Bronchial epithelial cell (primary cell): ENCODE data around the gene R3HDM2. TPM values are rescaled to one million over a fixed set of nuclear protein-coding genes. Genes with fewer than 3 reads are reported as not detected.

Experiments used
- DNase-seq: peaks from one replicate; pipeline ENCODE4 v3.0.0-alpha.2; 2010; ENCODE audit warnings: low read depth
- FAIRE-seq: peaks from 2 replicates; lab custom pipeline; 2011; peaks lifted over from hg19 to GRCh38; lab: Jason Lieb, UNC
- H3K27me3 ChIP-seq: 2 replicates; pipeline ENCODE4 v1.5.1; 2011; ENCODE audit warnings: low read length; ENCODE audit not compliant: control insufficient read depth, insufficient read depth
- H3K36me3 ChIP-seq: 2 replicates; pipeline ENCODE4 v1.5.1; 2011; ENCODE audit warnings: low read length; ENCODE audit not compliant: control insufficient read depth, insufficient read depth
- H3K4me3 ChIP-seq: 2 replicates; pipeline ENCODE4 v1.5.1; 2011; ENCODE audit warnings: mild to moderate bottlenecking, low read depth, low read length, control low read depth
- CTCF ChIP-seq: IDR thresholded peaks from 2 replicates; pipeline ENCODE4 v1.5.1; 2011; ENCODE audit warnings: mild to moderate bottlenecking, moderate library complexity, low read length, control low read depth, inconsistent platforms; ENCODE audit not compliant: insufficient read depth, severe bottlenecking
- total RNA-seq: library from RNA; depleted of rRNA; stranded (reverse); fragments of >200 nt; gene quantifications from 2 replicates; pipeline ENCODE4 v1.2.1, GENCODE V29; 2014

The R3HDM2 gene
- total RNA-seq, 1 donor from 2014 or later = 5.5 TPM

- no peak for TF ChIP-seq CTCF
- no peak for FAIRE-seq
- Histone ChIP-seq H3K27me3 (no peaks in the 10 kb centered on the region), H3K4me3 (no peak overlapping the region), H3K36me3 (peaks cover 16% of the 10 kb centered on the region)
- peak; percentile 28 for DNase-seq
Measured at GRCh38 chr12:57268264-57268663, 162.6 kb downstream of the R3HDM2 start.

GRCh38 chr12:57266681-57267080, 164.2 kb downstream of the R3HDM2 start:
- H3K27me3 ChIP-seq = no peaks in the 10 kb centered on the region
- H3K36me3 ChIP-seq = peaks cover 14% of the 10 kb centered on the region
- FAIRE-seq (no peak), DNase-seq (no peak)
- no peak for TF ChIP-seq CTCF
- no peak overlapping the region for H3K4me3 ChIP-seq

GRCh38 chr12:57263096-57263495, 167.7 kb downstream of the R3HDM2 start:
- no peaks in the 10 kb centered on the region for H3K27me3 ChIP-seq
- DNase-seq (no peak), FAIRE-seq (no peak)
- TF ChIP-seq CTCF = no peak
- H3K4me3 ChIP-seq = no peak overlapping the region
- H3K36me3 ChIP-seq = peaks cover 14% of the 10 kb centered on the region

GRCh38 chr12:57262126-57262822, 168.6 kb downstream of the R3HDM2 start:
- TF ChIP-seq CTCF = no peak
- FAIRE-seq (no peak), DNase-seq (no peak)
- Histone ChIP-seq H3K4me3 (no peak overlapping the region), H3K36me3 (peaks cover 18% of the 10 kb centered on the region), H3K27me3 (no peaks in the 10 kb centered on the region)

GRCh38 chr12:57261428-57261865, 169.4 kb downstream of the R3HDM2 start:
- peaks cover 16% of the 10 kb centered on the region for H3K36me3 ChIP-seq

More at GRCh38 chr12:57261428-57261865, 169.4 kb downstream of the R3HDM2 start:
- H3K27me3 ChIP-seq = no peaks in the 10 kb centered on the region
- H3K4me3 ChIP-seq = no peak overlapping the region
- FAIRE-seq (no peak), DNase-seq (no peak)
- no peak for TF ChIP-seq CTCF
